Measurements from ENCODE around the gene SLAMF9.

SLAMF9 gene

DNA sequence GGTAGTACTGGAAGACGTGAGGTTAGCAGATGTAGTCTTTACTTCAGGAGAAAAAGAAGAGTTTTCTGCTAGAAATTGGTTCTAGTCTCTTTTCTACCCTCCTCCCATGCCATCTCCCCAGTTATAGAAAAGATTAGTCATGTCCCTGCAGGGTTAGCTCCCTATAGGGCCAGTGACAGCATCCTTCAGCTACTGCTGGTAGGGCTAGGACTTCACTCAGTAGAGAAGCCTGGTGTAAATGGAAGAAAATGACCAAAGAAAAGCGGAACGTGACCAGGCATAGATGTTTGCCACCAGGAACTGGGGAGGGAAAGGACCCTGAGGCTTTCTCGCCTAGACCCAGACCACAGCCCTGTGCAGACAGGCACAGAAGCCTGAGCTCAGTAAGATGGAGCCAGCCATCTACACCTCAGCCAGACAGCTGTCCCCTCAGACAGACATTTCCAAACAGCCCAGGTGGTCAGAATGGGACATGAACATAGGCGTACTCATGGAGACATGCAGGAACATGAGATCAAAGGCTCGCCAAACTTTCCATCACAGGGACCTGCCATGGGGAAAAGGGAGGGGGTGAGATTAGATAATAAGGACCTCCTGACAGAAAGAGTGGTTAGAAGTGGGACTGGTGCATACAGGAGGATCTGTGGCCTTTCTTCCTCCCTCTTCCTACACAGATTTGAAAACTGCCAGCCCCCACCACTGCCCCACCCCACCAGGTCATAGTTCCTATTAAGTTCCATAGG is 23.5 kb upstream of the SLAMF9 start:
- DNase-seq (ENCODE audit: low read depth in 4 of 4, low spot score in 1 of 4): no peak

- DNase-seq (ENCODE audit: low read depth in 4 of 4, low spot score in 1 of 4): no peak
These were observed 20.4 kb upstream of the SLAMF9 start for GRCh38 chr1:159974350-159974965.

- DNase-seq (ENCODE audit: low read depth in 4 of 4, low spot score in 1 of 4): no peak
These were observed 19.4 kb upstream of the SLAMF9 start for GRCh38 chr1:159973350-159973940.

DNA sequence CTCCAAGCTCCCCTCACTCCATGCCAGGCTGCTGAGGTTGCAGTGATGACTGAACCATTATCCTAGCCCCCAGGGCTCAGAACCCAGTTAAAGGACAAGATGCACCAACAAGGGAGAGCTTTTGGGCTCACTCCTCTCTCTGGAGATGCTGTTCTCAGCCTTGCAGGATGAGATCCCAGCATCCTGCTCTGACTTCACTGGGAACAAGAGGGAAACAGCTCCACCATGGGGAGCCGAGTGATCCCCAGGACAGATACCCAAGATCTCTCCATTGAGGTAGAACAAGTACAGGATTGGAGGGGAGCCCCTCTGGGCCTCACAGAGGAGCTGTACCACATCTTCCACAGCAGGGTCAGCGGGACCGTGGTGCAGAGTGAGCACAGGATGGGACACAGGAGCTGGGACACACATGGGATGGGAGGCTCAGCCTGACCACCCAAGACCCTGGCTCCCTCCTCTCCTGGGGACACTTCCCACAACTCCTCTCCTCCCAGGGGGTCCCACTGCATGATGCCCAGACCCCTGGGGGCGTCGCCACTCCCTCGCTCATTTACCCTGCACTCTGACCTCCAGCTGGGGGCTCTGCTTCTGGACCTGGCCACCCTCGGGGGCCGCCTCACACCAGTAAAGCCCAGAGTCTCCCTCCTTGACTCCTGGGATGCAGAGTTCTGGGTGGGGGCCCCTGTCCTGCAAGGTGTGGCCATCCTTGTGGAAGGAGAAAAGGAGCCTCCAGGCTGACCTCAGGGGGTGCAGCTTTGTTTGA is 18.6 kb upstream of the SLAMF9 start:
- DNase-seq (ENCODE audit: low read depth in 4 of 4, low spot score in 1 of 4): no peak

GRCh38 chr1:159970932-159971342 is 16.9 kb upstream of the SLAMF9 start:
- no peak for DNase-seq (ENCODE audit: low read depth in 4 of 4, low spot score in 1 of 4)

GRCh38 chr1:159968901-159969300 is 14.9 kb upstream of the SLAMF9 start:
- no peak for DNase-seq (ENCODE audit: low read depth in 4 of 4, low spot score in 1 of 4)

DNA sequence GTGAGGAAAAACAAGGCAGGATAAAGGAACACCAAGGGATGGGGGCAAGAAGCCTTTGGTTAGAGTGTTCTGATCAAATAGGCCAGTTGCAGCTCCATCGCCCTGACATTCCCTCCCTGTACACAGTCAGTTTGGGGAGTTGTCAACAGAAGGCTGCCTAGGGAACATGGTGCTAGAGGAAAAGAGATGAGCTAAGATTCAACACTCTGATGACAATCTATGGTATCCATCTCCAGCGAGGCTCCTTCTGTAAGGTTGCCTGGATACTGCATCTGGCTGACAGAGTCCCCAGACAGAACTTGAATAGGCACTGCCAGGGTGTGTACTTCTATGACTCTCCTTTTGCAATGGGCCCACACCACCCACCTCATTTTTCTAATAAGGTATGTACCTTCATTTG is 11.2 kb upstream of the SLAMF9 start:
- DNase-seq (ENCODE audit: low read depth in 4 of 4, low spot score in 1 of 4): no peak

GRCh38 chr1:159964144-159964543 is 10.1 kb upstream of the SLAMF9 start:
- DNase-seq (ENCODE audit: low read depth in 4 of 4, low spot score in 1 of 4): no peak

- DNase-seq (ENCODE audit: low read depth in 4 of 4, low spot score in 1 of 4): no peak
These were observed 8.1 kb upstream of the SLAMF9 start for GRCh38 chr1:159962176-159962575.

DNA sequence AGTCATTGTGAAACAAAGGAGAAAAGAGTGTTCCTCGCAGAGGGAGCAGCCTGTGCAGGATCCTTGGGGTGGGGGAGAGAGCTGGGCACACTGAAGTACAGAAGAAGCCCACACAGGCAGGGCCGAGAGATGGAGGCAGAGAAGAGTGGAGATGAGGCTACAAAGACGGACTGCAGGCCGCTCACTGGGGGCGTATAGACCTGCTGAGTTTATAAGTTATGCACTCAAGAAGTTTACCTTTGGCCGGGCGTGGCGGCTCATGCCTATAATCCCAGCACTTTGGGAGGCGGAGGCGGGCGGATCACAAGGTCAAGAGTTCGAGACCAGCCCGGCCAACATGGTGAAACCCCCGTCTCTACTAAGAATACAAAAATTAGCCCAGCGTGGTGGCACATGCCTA is 7.6 kb upstream of the SLAMF9 start:
- DNase-seq (ENCODE audit: low read depth in 4 of 4, low spot score in 1 of 4): no peak

DNA sequence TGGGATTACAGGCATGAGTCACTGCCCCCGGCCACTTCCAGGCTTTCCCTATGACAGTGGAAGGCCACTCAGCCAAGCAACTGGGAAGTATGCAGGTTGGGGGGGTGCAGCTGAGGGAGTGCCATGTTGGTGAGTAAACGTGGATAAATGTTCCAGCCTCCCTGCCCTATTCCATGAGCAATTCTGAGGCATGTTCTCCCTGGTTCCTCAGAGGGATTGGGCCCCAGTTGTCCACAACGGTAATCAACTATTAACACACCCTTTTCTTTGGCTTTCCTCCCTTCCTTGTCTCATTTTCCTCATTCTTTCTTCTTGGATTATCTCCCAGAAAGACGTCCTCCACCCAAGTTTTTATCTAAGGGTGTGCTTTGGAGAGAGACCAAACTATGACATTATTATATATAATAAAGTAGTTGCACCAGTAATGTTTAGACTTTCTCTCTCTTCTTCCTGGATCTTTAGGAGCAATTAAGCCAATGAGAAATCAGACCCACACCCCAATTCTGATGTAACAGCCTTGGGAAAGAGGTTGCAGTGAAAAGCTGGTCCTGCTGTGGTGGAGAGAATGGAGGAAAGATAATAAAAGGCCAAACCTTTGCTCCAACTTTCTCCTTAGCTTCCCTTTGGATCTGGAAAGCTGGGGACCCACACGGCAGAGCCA is 6.8 kb upstream of the SLAMF9 start:
- DNase-seq (ENCODE audit: low read depth in 4 of 4, low spot score in 1 of 4): no peak

DNA sequence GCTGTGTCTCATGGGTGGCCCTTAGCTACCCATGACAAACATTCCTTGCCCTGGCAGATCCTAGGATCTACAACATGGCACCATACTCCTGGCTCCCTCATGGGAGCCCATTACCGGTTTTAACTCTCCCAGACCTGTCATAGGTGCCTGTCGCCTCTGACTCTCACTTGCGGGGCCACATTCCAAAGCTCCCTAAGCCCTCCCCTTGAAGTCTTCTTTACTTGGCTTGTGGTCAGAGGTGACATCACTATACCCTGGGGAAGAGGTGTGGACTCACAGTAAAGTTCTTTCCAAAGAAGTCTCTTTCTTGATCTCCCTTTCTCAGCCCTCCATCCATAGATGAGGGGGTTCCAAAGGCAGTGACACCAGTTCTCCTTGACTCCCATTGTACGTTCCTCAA is 5.4 kb upstream of the SLAMF9 start:
- no peak for DNase-seq (ENCODE audit: low read depth in 4 of 4, low spot score in 1 of 4)

DNA sequence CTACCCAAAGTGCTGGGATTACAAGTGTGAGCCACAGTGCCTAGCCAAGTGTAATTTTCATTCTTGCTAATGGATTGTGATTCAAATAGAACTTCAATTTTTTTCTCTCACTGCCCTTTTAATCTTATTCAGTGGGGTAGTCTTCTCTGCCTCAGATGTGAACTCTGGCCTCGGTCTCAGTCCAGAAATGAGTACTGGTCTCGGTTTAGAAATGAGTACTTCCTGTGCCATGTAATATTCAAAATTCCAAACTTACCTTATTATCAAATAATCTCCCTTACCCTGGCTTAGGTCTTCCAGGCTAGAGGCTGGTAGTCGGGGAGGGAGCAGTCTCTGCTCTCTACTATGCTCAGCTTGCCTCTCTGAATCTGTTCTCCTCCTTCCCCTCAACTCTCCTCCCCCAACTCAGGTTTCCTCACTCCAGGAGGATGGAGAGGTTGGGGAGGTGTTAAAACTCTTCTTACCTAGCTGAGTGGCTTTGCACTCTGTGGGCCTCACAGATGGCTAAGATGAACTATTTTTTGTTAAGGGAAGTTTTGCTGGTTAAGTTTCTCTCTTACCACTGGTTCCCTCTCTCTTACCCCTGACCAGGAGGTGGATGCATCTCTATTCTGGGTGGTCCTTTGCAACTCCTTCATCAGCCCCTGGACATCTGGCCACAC is 4.8 kb upstream of the SLAMF9 start:
- DNase-seq (ENCODE audit: low read depth in 4 of 4, low spot score in 1 of 4): no peak

GRCh38 chr1:159957824-159958268 is 3.8 kb upstream of the SLAMF9 start:
- no peak for DNase-seq (ENCODE audit: low read depth in 4 of 4, low spot score in 1 of 4)

- DNase-seq (ENCODE audit: low read depth in 4 of 4, low spot score in 1 of 4): no peak
These were observed 1.4 kb upstream of the SLAMF9 start for GRCh38 chr1:159955456-159955855.

DNA sequence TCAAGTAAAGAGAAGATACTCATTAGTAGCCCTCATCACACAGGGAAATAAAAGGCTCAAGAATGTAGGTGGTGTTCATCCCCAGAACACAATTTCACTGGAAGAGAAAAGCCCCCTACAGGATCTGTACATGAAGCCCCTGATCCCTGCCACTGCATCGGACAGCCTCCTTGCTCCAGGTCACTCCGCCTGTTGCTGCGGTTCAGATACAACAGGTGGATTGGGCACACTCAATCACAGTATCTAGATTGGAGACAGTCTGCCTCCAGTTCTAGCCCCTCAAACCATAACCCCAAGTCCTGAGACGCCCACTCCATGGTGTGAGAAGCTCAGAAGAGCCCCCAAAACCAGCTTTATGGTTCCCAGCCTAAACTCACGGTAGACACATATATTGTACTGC is 1.1 kb downstream of the SLAMF9 start:
- no peak for DNase-seq (ENCODE audit: low read depth in 4 of 4, low spot score in 1 of 4)

DNA sequence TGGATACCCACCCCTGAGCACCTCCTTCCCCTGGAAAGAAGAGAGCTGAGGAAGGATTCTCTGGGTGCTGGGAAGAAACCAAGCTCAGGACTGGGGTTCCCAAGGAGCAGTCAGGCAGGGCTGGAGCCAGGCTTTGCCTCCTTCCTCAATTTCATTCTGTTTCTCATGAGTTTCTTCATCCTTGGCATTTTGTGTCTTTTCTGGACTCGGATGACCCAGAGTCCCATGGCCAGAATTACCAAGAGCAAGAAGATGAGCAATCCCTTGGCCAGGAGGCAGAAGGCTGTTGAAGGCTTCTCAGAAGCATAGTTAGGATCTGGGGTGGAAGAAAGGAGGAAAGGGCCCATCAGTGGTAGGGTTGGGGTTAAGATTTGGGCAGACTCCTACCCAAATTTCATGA is 2.5 kb downstream of the SLAMF9 start:
- no peak for DNase-seq (ENCODE audit: low read depth in 4 of 4, low spot score in 1 of 4)

- no peak for DNase-seq (ENCODE audit: low read depth in 4 of 4, low spot score in 1 of 4)
These were observed 3.0 kb downstream of the SLAMF9 start for GRCh38 chr1:159951016-159951415.

DNA sequence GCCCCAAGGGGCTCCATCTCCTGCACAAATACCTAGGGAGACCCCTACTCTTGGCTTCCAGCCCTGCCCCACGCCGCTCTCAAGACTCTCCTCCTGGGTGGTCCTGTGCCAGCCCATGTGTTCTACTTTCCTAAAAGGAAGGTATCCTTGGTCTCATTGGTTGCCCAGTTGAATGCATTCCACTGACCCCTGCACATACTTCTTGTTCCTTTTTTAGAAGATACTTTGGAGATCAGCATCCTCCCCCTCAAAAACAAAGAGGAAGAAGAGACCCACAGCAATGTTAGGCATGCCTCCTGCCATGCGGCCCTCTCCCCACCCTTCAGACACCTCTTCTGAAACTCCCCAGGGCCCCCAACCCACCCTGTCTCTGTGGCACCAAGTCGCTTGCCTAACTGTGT is 4.1 kb downstream of the SLAMF9 start:
- DNase-seq (ENCODE audit: low read depth in 4 of 4, low spot score in 1 of 4): no peak

DNA sequence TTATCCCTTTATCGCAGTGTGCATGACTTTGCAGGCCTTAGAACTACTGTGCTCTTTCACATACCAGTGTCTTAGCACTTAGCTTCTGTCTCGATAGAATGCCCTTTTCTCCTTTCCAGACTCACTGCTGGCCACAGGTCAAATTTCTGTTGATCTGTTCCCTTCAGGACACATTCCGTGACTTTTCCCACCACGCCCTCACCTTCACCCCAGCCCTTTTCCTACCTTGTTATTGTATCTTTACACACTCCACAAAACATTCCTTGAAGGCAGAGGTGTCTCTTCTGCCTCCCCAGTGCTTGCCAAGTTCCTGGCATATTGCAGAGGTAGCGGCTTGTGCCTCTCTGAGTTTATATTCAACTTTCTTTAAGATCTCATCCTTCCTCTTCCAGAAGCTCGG is 4.9 kb downstream of the SLAMF9 start:
- no peak for DNase-seq (ENCODE audit: low read depth in 4 of 4, low spot score in 1 of 4)

DNA sequence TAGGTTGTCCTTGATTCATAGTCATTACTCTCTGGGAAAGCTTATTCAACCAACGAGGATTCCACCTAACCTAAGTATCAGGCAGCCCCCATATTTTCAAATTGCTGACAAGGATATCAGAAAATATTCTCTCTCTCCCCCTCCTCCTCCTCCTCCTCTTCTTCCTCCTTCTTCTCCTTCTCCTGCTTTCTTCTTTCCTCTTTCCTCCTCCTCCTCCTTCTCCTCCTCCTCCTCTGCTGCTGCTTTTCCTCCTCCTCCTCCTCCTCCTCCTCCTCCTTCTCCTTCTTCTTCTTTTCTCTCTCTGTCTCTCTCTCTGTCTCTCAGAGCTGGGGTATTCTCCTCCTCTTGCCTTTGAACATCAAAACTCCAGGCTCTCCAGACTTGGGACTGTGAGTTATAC is 6.1 kb downstream of the SLAMF9 start:
- DNase-seq (ENCODE audit: low read depth in 4 of 4, low spot score in 1 of 4): no peak

Measured in stimulated activated CD4-positive, alpha-beta T cell treated with anti-CD3 and anti-CD28 coated beads, Interleukin-1b, Interleukin-23, amount 100 ng/mL, for 24 hours (primary cell).